NCI-H446 (cell line): ENCODE measurements around the gene ZSCAN1.
"Not testable (repeated sequence)": the region's sequence is repeated elsewhere in the genome, so short reads cannot be mapped to it uniquely, and the experiment has no call there.

ENCODE experiments used
- DNase-seq, 2 experiments: peaks; one replicate each; lab custom pipeline; 2025; lab: John Stamatoyannopoulos, UW

Gene ZSCAN1

GRCh38 chr19:58033741-58034476 is at the start of gene ZSCAN1:
ZSCAN1 (plus strand) TSS chr19:58034025; CDS start chr19:58037837, 3,812 bp downstream.
- DNase-seq, result no peak

GRCh38 chr19:57992841-57993240 is 41.0 kb upstream of the ZSCAN1 start:
- no peak for DNase-seq

- DNase-seq, result no peak
Measured at GRCh38 chr19:58000677-58001076, 33.1 kb upstream of the ZSCAN1 start.

- no peak for DNase-seq
Measured at GRCh38 chr19:58001895-58002369, 31.9 kb upstream of the ZSCAN1 start.

GRCh38 chr19:58002384-58003173 is 31.2 kb upstream of the ZSCAN1 start, which contains the start of gene ZNF606:
ZNF606 (minus strand) TSS chr19:58002820; CDS start chr19:58001319, 1,501 bp downstream.
- peak; percentile 36 to 91 for DNase-seq

GRCh38 chr19:58003174-58003828 is 30.5 kb upstream of the ZSCAN1 start:
- no peak for DNase-seq

- DNase-seq, result no peak
Measured at GRCh38 chr19:58007285-58007684, 26.5 kb upstream of the ZSCAN1 start.

GRCh38 chr19:58008877-58009276 is 24.9 kb upstream of the ZSCAN1 start:
- not testable (repeated sequence) for DNase-seq

- DNase-seq, result no peak
Measured at GRCh38 chr19:58009301-58009665, 24.5 kb upstream of the ZSCAN1 start.

- peak; percentile 26 to 78 for DNase-seq
Measured at GRCh38 chr19:58009666-58010301, 24.0 kb upstream of the ZSCAN1 start.

GRCh38 chr19:58010507-58010906 is 23.3 kb upstream of the ZSCAN1 start:
- DNase-seq, result no peak

- DNase-seq, result no peak
Measured at GRCh38 chr19:58014141-58014540, 19.7 kb upstream of the ZSCAN1 start.

- no peak for DNase-seq
Measured at GRCh38 chr19:58020129-58020528, 13.7 kb upstream of the ZSCAN1 start.

- no peak for DNase-seq
Measured at GRCh38 chr19:58021541-58022282, 12.1 kb upstream of the ZSCAN1 start.

- no peak for DNase-seq
Measured at GRCh38 chr19:58022283-58022660, 11.6 kb upstream of the ZSCAN1 start.

GRCh38 chr19:58024661-58025060 is 9.2 kb upstream of the ZSCAN1 start:
- DNase-seq, result no peak

GRCh38 chr19:58034477-58034793 is 610 bp downstream of the ZSCAN1 start:
- DNase-seq, result no peak

- no peak for DNase-seq
Measured at GRCh38 chr19:58035863-58036262, 2.0 kb downstream of the ZSCAN1 start.

GRCh38 chr19:58037927-58038687 is 4.3 kb downstream of the ZSCAN1 start:
- no peak for DNase-seq

GRCh38 chr19:58038688-58039204 is 4.9 kb downstream of the ZSCAN1 start:
- DNase-seq, result no peak
